ENCODE data around the gene TOP2B.

Gene TOP2B

GRCh38 chr3:25556447-25556846, 108.3 kb downstream of the TOP2B start:
- Histone ChIP-seq H3K79me2 (ENCODE audit: insufficient read depth, low read depth) (no peaks in the 10 kb centered on the region), H4K20me1 (ENCODE audit: insufficient read depth) (no peaks in the 10 kb centered on the region), H3K4me2 (no peak overlapping the region), H3K4me1 (ENCODE audit: low read depth, poor library complexity, severe bottlenecking) (no peaks in the 10 kb centered on the region), H3K27me3 (ENCODE audit: insufficient read depth, low read depth) (no peaks in the 10 kb centered on the region), H3K9ac (no peak overlapping the region), H2AFZ (ENCODE audit: low read depth) (no peak overlapping the region), H3K4me3 (IDR thresholded peaks at IDR 0.05; ENCODE audit: insufficient read depth, low read depth, low read length) (no peak overlapping the region), H3K27ac (no peak overlapping the region), H3K36me3 (ENCODE audit: insufficient read depth) (no peaks in the 10 kb centered on the region)
- TF ChIP-seq, protein P1, sequence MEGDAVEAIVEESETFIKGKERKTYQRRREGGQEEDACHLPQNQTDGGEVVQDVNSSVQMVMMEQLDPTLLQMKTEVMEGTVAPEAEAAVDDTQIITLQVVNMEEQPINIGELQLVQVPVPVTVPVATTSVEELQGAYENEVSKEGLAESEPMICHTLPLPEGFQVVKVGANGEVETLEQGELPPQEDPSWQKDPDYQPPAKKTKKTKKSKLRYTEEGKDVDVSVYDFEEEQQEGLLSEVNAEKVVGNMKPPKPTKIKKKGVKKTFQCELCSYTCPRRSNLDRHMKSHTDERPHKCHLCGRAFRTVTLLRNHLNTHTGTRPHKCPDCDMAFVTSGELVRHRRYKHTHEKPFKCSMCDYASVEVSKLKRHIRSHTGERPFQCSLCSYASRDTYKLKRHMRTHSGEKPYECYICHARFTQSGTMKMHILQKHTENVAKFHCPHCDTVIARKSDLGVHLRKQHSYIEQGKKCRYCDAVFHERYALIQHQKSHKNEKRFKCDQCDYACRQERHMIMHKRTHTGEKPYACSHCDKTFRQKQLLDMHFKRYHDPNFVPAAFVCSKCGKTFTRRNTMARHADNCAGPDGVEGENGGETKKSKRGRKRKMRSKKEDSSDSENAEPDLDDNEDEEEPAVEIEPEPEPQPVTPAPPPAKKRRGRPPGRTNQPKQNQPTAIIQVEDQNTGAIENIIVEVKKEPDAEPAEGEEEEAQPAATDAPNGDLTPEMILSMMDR (conservative IDR thresholded peaks at IDR 0.05; ENCODE audit: low read depth, low read length) = no peak

- Histone ChIP-seq H3K4me2 (no peak overlapping the region), H3K79me2 (ENCODE audit: insufficient read depth, low read depth) (no peaks in the 10 kb centered on the region), H3K27me3 (ENCODE audit: insufficient read depth, low read depth) (no peaks in the 10 kb centered on the region), H3K9ac (no peak overlapping the region), H4K20me1 (ENCODE audit: insufficient read depth) (no peaks in the 10 kb centered on the region), H3K27ac (no peak overlapping the region), H3K4me1 (ENCODE audit: low read depth, poor library complexity, severe bottlenecking) (no peaks in the 10 kb centered on the region), H3K4me3 (IDR thresholded peaks at IDR 0.05; ENCODE audit: insufficient read depth, low read depth, low read length) (no peak overlapping the region), H2AFZ (ENCODE audit: low read depth) (no peak overlapping the region), H3K36me3 (ENCODE audit: insufficient read depth) (no peaks in the 10 kb centered on the region)
- TF ChIP-seq, protein P1 (conservative IDR thresholded peaks at IDR 0.05; ENCODE audit: low read depth, low read length) = no peak
Observed at GRCh38 chr3:25555695-25556437, 108.8 kb downstream of the TOP2B start.

DNA sequence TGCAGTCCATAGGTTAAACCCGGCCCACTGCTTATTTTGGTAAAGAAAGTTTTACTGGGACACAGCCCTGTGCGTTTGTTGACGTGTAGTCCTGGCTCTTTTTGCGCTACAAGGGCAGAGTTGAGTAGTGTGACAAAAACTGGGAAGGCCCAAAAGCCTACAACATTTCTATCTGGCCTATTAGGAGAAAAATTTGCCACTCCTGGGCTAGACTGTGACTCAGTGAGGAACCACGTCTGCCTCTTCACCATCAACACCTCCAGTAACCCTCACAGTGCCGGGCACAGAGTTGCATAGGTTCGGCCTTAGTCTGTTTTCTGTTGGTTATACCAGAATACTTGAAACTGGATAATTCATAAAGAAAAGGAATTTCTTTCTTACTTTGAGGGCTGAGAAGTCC, 110.3 kb downstream of the TOP2B start:
- Histone ChIP-seq H4K20me1 (ENCODE audit: insufficient read depth) (no peaks in the 10 kb centered on the region), H3K79me2 (ENCODE audit: insufficient read depth, low read depth) (no peaks in the 10 kb centered on the region), H2AFZ (ENCODE audit: low read depth) (no peak overlapping the region), H3K36me3 (ENCODE audit: insufficient read depth) (no peaks in the 10 kb centered on the region), H3K4me1 (ENCODE audit: low read depth, poor library complexity, severe bottlenecking) (no peaks in the 10 kb centered on the region), H3K4me3 (IDR thresholded peaks at IDR 0.05; ENCODE audit: insufficient read depth, low read depth, low read length) (no peak overlapping the region), H3K4me2 (no peak overlapping the region), H3K27me3 (ENCODE audit: insufficient read depth, low read depth) (no peaks in the 10 kb centered on the region), H3K9ac (no peak overlapping the region), H3K27ac (no peak overlapping the region)
- TF ChIP-seq, protein P1 (conservative IDR thresholded peaks at IDR 0.05; ENCODE audit: low read depth, low read length) = no peak

DNA sequence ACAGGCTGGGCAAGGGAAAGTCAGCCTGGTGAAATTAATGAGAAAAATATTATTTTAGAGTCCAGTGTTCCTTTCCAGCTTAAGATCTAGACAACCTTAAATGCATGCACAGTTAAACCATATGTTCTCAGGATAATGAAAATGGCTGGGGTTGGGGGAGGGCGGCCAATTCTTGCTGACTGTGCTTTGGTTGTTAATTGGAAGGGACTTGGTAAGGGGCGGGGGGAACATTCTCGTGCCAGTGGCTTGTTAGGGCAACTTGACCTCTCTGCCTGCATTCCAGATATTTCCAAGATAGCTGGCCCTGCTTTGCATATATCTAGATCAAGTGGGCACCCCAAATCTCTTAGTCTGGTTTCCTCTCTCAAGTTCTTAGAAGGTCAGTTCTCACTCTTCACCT, 112.5 kb downstream of the TOP2B start:
- no peak overlapping the region for H3K4me3 ChIP-seq (IDR thresholded peaks at IDR 0.05; ENCODE audit: insufficient read depth, low read depth, low read length)
- H3K9ac ChIP-seq = no peak overlapping the region
- H3K27ac ChIP-seq = no peak overlapping the region
- no peak overlapping the region for H2AFZ ChIP-seq (ENCODE audit: low read depth)
- no peak overlapping the region for H3K4me2 ChIP-seq
- no peaks in the 10 kb centered on the region for H3K27me3 ChIP-seq (ENCODE audit: insufficient read depth, low read depth)
- TF ChIP-seq, protein P1 (conservative IDR thresholded peaks at IDR 0.05; ENCODE audit: low read depth, low read length) = no peak
- H3K36me3 ChIP-seq (ENCODE audit: insufficient read depth) = no peaks in the 10 kb centered on the region
- no peaks in the 10 kb centered on the region for H3K79me2 ChIP-seq (ENCODE audit: insufficient read depth, low read depth)
- no peaks in the 10 kb centered on the region for H4K20me1 ChIP-seq (ENCODE audit: insufficient read depth)
- no peaks in the 10 kb centered on the region for H3K4me1 ChIP-seq (ENCODE audit: low read depth, poor library complexity, severe bottlenecking)
